NOMO-1 treated with DMSO at 0.1 percent for 48 hours (cell line): ENCODE data around the gene KRTAP5-5.
"Not testable (repeated sequence)": the region's sequence is repeated elsewhere in the genome, so short reads cannot be mapped to it uniquely, and the experiment has no call there.

Source experiments
- DNase-seq: peaks from one replicate; lab custom pipeline; 2025; ENCODE audit not compliant: unreplicated experiment; lab: John Stamatoyannopoulos, UW

KRTAP5-5 gene

DNA sequence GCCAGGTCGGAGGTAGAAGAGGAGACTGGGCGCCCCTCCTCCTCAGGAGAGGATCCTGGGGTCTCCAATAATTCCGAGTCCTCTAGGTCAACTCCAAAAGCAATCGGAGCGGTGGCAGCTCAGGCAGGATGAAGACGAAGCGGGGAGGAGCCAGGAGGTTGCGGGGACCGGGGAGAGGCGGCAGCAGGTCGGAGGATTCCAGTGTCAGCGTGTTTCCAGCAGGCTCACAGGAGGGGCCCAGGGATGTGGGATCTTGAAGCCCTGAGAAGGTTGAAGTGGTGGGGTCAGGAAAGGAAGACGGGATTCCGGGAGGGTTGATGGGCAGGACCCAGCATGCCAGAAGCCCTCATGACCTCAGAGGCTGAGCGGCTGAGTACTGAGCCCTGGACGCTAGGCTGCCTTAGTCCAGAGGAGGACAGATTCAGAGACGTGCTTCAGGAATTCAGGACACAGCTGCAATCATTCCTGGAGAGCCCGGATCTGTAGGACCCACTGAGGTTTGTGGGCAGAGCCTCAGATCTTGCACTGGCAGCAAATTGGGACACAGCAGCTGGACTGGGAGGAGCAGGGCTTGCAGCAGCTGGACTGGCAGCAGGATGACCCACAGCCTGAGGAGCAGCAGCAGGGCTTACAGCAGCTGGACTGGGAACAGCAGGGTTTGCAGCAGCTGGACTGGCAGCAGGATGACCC, 22.3 kb upstream of the KRTAP5-5 start:
- not testable (repeated sequence) for DNase-seq

DNA sequence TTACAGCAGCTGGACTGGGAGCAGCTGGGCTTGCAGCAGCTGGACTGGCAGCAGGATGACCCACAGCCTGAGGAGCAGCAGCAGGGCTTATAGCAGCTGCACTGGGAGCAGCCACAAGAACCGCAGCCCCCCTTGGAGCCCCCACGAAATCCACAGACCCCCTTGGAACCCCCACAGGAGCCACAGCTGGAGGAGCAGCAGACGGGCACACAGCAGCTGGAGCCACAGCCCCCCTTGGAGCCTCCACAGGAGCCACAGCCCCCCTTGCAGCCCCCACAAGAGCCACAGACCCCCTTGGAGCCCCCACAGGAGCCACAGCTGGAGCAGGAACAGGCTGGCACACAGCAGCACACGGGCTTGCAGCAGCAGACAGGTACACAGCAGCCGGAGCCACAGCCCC, 21.7 kb upstream of the KRTAP5-5 start:
- DNase-seq: not testable (repeated sequence)

DNA sequence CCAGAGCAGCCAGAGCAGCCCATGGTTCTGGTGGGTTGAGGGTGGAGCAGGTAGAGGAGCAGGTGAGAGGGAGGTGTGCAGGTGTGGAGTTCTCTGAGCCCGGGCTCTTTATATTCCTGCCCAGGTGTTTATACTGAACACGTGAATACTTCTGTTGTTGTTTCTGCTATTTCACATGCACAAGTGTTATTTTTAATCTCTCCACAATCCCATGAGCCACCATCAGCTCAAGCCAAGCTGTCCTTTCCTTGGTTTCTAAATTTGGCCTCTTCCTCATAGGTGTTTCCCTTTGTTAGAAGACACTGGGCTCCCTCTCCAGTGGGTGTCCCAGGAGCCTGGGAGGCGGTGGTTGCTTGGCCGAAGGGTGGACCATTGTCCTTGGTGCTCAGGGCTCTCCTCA, 21.2 kb upstream of the KRTAP5-5 start, which contains the start of gene KRTAP5-3:
Gene KRTAP5-3 (minus strand): TSS at position 101 of the 400 bp plus-strand sequence. CDS start 78 bp downstream, at position 23.
- DNase-seq: no peak

DNA sequence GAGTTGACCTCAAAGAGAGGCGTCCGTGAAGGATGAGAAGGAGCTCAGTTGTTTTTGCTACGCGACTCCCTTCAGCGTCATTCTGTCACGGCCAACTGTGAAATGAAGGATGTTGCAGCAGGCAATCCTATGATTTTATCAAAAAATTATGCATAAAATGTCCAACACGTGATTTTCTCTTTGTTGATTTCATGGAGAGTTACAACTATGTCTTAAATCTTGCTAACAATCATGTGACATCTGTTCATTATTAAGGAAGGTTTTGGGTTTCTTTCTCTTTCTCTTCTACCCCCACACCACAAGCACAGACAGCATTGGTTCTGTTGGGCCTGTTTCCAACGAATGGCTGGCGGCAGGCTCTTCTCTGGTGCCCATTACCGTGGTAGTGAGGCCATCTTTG, 11.3 kb upstream of the KRTAP5-5 start:
- DNase-seq: no peak

DNA sequence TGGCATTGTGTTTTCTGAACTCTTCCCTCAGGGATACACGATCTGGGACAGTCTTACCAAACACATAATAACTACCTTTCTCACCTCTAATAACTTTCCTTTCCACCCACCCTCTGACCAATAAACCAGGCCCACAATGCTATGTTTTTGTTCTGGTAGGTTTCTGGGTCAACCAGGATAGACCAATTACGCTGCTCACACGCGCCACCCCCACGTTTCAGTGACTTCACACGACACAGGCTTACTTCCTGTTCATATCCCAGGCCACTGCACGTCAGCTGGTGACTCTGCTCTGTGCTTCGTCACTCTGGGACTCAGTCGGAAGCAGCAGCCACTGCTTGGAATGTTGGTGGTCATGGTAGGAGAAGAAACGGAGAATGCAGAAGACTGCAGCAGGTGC, 10.1 kb upstream of the KRTAP5-5 start:
- no peak for DNase-seq

DNA sequence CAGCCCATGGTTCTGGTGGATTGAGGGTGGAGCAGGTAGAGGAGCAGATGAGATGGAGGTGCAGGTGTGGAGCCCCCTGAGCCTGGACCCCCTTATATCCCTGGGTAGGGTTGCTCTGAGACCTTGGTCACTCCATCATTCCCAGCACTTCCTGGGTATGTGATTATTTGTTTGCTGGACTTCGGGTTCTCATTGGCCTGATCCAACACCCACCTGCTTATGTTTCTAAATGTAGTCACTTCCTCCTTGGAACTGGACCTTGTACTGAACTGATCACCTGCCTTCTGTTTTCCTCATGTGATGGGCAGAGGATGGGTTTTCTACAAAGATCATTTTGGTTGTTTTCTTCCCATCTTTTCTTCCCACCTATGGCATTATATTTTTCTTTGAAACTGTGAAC, 7.5 kb upstream of the KRTAP5-5 start, which contains the start of gene KRTAP5-4:
Gene KRTAP5-4 (minus strand): TSS at position 53 of the 400 bp plus-strand sequence. CDS start 45 bp downstream, at position 8.
- no peak for DNase-seq

DNA sequence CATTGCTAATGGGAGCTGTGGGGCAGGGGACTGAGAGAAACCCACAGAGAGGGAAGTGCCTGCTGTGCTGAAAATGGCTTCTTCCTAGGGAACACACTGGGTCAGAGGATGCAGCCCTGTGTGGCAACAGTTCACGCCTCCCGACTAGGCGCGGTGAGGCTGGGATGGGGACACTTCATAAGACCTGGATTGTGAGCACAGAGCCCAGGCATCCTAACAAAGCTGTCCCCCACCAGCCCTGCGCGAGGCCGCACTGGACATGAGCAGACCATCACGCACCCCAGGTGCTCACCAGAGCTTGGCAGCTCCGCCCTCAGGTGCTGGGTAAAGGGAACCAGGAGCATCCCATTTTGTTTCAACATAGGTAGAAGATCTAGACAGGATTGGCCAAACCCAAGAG, 5.9 kb upstream of the KRTAP5-5 start:
- DNase-seq: no peak

DNA sequence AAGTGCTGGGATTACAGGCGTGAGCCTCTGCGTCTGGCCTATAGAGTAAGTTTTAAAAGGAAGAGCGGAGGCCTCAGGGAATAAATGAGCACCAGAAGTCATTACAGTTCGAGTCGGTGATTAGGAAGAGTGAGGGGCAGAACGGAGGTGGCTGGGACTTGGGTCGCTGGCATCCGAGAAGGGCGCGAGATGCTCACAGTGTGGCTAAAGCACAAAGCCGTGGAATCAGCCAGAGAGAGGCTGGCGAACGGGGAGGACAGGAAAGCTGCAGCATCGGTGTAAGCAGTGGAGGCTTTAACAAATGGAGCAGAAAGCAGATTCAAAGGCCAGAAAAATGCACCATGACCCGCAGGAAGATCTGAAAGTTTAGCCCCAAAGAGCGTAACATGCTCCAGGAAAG, 5.0 kb upstream of the KRTAP5-5 start:
- DNase-seq: no peak

DNA sequence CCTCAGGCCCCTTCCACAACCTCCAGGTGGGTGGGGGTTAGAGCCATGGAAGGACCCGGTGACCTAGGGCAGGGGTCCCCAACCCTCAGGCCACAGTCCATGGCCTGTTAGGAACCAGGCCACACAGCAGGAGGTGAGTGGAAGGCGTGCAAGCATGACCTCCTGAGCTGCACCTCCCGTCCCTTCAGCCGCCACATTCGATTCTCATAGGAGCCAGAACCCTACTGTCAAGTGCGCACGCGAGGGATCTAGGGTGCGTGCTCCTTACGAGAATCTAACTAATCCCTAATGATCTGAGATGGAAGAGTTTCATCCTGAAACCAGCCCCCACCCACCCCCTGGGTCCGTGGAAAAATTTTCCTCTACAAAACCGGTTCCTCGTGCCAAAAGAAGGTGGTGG, 4.0 kb upstream of the KRTAP5-5 start:
- DNase-seq: no peak

DNA sequence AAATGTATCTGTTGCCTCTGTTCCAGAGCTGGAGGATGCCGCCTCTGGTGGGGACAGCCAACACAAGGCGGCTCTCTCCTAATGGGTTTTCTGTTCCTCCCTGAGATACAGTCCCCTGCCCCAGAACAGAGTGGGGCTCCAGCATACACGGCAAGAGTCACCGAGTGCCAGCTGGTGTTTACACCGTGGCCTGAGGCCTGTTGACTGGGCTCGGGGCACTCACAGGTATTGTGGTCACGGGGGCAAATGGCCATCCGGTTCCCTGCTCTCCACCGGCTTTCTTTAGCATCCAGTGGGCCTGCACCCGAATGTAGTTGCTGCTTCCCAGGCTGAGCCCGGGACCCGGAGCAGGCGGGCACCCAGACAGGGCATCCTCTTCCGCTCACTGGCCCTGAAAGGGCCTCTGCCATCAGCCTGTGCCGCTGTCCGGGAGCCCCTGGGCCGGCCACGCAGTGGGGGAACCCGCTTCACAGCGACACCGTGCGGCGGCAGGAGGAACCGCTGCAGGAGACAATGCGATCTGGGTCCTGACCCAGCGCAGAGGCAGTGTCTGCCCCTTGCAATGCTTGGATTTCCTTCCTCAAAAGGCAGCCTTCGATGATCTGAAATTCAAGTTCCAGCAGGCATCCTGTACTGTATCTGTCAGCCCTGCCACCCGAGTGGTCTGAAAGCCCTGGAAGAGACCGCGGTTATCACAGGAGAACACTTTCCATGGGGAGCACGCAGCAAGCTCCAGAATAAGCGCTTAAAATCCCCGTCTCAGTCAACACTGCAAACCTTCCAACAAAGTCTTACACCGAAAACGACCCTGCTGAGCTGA, 859 bp upstream of the KRTAP5-5 start:
- DNase-seq: peak; percentile 49

DNA sequence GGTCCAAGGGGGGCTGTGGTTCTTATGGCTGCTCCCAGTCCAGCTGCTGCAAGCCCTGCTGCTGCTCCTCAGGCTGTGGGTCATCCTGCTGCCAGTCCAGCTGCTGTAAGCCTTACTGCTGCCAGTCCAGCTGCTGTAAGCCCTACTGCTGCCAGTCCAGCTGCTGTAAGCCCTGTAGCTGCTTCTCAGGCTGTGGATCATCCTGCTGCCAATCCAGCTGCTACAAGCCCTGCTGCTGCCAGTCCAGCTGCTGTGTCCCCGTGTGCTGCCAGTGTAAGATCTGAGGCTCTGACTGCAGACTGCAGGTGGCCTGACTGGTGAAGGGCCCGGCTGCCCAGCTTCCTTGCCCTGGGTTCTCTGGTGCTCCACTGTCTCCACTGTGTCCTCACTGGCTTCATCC, 696 bp downstream of the KRTAP5-5 start:
- DNase-seq: no peak

DNA sequence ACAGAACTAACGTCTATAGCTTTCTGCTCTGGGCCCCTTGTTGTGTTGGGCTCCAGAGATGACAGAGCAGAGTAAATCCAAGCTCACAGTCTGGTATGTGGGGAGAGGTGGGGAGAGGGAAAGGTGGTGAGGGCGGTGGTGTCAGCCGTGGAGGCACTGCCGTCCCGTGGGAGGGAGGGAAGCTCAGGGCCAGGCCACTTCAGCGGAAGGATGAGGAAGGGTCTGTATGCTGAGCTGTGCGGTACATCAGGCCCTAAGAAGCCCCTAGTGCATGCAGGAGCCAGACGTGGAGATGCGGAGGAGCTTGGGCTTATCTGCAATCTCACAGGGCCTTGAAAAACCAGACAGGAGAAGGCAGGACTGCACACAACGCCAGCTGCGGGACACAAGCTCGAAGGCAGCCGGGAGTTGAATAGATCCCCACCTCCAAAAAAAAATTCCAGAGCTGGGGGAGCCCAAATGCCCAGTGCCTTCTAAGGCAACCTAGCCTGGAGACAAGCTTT, 1.5 kb downstream of the KRTAP5-5 start:
- DNase-seq: no peak

DNA sequence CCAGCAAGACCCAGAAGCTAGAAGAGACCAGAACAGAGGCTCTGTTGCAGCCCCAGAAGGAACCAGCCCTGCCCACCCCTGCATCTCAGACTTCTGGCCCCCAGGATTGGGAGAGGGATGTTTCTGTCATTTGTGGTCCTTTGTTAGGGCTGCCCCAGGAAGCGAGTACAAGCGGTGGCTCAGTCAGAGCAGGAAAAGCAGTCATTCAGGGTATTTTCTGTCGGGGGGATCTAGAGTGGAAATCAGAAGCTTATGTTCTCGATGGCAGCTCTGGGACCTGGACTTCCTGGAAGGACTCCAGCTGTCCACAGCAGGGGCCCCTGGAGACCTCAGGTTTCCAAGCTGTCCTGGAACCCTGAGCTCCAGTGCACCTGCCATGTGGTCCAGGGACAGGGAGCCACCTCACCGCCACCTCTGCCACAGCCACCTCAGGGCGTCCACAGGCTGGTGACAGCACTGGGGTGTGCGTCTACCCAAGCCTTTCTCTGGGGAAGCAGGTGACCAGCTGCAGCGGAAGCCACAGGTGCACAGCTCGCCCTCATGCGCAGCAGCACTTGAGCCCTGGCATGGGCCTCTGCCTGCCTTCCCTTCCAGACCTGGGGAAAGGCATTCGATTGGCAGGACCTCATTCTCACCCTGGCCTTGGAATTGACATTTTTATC, 2.6 kb downstream of the KRTAP5-5 start:
- DNase-seq: no peak

DNA sequence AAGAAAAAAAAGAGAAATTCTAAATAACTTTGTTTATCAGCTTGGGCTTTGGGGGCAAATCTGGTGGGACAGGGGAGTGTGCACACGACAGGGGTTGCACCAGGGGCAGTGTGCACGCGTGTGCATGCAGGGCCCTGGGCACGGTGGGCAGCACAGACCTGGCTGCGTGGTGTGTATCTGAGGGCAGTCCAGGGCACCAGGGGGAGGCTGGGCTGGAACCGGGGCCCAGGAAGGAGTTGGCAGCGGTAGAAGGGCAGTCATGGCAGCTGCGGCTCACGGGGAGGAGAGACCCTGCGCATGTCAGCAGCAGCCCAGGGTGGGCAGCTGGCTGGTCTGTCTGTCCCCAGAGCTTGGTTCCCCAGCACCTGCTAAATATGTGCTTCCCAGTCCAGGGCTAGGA, 4.3 kb downstream of the KRTAP5-5 start:
- DNase-seq: no peak

DNA sequence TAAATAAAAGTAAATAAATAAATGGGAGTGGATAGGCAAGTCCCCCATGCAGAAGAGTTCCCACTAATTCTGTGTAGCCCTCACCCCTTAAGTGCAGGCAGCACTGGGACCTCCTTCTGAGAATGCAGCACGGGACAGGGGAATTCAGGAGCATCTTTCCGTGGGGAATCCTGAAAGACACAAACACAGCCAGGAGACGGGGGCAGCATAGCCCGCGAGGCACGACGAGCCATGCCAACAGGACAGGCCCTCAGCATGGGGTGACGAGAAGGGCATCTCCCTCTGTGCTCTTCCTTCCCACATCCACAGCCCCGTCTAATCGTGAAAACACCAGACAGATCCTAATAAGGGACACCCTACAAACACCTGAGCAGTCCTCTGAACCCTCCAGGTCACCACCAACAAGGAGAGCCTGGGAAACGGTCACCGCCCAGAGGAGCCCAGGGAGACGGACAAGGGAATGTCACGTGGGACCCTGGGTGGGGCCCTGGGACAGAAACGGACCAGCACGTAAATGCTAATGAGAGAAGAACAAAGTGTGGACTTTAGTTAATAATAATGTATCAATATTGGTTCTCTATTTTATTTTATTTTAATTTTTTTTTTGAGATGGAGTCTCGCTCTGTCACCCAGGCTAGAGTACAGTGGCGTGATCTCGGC, 6.8 kb downstream of the KRTAP5-5 start:
- DNase-seq: no peak

DNA sequence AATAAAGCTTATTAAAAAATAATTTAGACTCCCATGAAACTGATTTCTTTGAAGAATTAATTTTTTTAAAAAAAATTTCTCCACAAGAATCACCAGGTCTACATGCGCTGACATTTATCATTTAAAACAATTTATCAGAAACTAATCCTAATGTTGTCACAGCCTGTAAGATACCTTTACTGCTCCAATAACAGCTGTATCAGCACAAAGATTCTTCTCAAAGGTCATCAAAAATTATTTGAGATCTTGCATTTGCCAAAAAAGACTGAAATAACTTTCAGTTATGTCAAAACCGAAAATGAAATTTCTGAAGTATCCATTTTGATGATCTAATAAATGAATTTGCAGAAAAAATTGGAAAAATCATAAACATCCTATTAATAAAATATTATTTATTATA, 8.1 kb downstream of the KRTAP5-5 start:
- DNase-seq: no peak

DNA sequence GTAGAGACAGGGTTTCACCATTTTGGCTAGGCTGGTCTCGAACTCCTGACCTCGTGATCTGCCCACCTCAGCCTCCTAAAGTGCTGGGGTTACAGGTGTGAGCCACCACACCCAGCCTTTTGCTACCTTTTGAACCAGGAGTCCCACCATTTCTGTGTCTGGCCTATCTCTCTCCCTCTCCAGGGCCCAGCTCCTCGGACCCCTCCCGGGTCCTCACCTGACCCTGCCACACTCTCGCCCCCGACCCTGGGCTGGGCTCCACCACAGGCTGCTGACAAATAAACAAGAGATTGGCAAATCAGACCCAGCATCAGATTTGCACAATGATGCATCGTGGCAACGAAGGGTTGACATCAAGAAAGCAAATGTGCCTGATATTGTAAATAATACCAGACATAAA, 8.8 kb downstream of the KRTAP5-5 start:
- DNase-seq: no peak

DNA sequence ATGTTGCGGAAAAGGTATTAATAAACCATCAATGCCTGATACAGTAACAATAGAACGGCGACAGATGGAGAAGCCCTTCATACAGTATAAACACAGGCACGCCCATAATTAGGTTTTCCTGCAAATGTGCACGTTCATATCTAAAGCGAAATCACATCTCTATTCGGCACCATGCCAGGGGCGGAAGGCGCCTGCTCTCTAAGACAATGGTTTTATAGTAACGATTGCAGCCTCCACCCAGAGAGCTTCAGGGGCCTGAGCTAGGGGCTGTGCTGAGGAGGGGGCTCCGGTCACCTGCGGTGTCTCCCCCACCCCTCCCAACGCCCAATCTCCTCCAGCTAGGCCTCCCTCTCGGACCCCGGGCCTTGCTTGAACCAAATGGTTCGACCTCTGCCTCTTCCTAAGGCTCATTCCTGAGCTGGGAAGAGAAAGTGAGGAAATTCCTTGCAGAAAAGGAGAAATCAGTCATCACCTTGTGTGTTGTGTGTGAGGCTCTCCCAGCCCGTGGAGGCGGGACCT, 9.6 kb downstream of the KRTAP5-5 start:
- DNase-seq: no peak

DNA sequence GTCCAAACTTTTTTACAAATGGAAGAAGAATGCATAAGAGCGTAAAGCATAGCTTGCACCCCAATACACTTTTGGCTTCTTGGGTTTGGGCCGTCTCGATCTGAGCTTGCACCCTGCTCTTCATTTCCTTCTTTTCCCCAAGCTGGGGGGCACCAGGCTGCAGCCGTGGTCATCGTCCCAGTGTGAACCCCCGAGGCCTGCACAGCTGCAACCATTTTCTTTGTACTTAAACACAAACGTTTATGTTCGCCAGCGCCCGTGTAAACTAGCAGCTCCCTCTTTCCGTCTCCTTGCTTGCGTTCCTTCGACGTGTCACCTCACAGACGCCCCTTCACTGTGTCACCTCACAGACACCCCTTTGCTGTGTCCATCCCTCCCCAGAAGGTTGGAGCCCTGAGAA, 10.1 kb downstream of the KRTAP5-5 start:
- DNase-seq: no peak

DNA sequence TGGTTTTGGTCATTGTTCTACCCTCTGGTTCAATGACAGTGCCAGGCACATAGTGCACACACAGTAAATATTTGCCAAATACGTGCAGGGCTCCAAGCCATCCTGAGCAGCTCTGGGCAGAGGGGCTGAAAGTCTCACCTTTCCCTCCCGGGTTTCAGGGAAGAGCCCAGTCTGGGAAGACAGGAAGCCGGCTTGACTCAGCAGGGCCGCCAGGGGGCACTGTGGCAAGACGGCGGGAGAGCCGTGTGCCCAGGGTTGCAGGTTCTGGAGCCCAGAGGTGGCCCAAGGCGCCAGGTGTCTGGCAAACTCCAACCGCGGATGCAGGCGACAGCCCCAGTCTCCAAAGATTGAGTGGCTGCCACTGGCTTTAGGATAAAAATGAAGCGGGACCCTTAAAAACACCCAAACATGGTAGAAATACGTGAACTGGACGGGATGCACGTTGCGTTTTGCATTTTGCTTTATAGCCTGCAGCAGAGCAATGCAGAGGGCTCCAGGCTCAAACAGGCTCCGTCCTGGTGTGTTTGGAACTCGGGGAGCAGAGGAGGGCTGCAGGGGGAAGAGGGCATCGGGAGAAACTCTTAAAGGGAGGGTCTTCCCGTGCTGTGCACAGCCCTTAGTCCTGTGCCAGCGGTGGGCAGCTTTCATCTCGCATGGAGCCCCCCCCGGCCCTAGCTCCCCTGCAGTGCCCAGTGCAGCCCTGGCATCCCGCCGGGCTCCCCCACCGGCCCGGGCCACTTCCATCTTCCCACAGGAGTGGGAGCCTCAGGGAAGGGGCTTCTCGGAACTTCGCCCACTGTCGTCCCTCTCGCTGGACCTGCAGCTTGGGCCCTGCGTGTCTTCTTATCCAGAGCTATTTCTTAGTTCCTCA, 10.7 kb downstream of the KRTAP5-5 start:
- peak; percentile 1 for DNase-seq
